OCI-LY1 (cell line): Measurements from ENCODE around the gene ARHGAP27.
"Not testable (repeated sequence)": the region's sequence is repeated elsewhere in the genome, so short reads cannot be mapped to it uniquely, and the experiment has no call there.

ENCODE experiments used
- H2AFZ ChIP-seq: fragments of 200-600 bp; sonication (generic), shearing (Covaris generic); 2 replicates; pipeline ENCODE4 v1.6.0; 2014; ENCODE audit warnings: antibody characterized with exemption, mild to moderate bottlenecking, low read length
- H3F3A ChIP-seq: fragments of 200-600 bp; sonication (generic), shearing (Covaris generic); 2 replicates; pipeline ENCODE4 v1.6.0; 2014; ENCODE audit warnings: mild to moderate bottlenecking, antibody characterized with exemption, low read length, moderate library complexity; ENCODE audit not compliant: insufficient read depth
- H3K27ac ChIP-seq: fragments of 200-600 bp; sonication (generic); 2 replicates; pipeline ENCODE4 v1.5.1; 2014; ENCODE audit warnings: low read length, mixed run types, mild to moderate bottlenecking, low read depth; ENCODE audit not compliant: poor library complexity, severe bottlenecking
- H3K27me3 ChIP-seq: fragments of 200-600 bp; sonication (generic); 2 replicates; pipeline ENCODE4 v1.6.0; 2014; ENCODE audit warnings: antibody characterized with exemption, mild to moderate bottlenecking, low read length, moderate library complexity; ENCODE audit not compliant: insufficient read depth
- H3K36me3 ChIP-seq: fragments of 200-600 bp; sonication (generic); 2 replicates; pipeline ENCODE4 v1.6.1; 2014; ENCODE audit warnings: mild to moderate bottlenecking, antibody characterized with exemption, low read length, moderate library complexity, mixed read lengths; ENCODE audit not compliant: insufficient read depth
- H3K4me1 ChIP-seq: fragments of 200-600 bp; sonication (generic); 2 replicates; pipeline ENCODE4 v1.5.1; 2014; ENCODE audit warnings: mild to moderate bottlenecking, low read length, moderate library complexity; ENCODE audit not compliant: insufficient read depth, severe bottlenecking
- H3K4me2 ChIP-seq: fragments of 200-600 bp; sonication (generic), shearing (Covaris generic); 2 replicates; pipeline ENCODE4 v1.6.1; 2014; ENCODE audit warnings: low read length
- H3K4me3 ChIP-seq: fragments of 200-600 bp; sonication (generic); 2 replicates; pipeline ENCODE4 v1.5.1; 2014; ENCODE audit warnings: low read length, low read depth, mild to moderate bottlenecking, mixed read lengths; ENCODE audit not compliant: poor library complexity, severe bottlenecking
- H3K79me2 ChIP-seq: fragments of 200-600 bp; shearing (Covaris generic); 2 replicates; pipeline ENCODE4 v1.6.1; 2016; ENCODE audit warnings: mixed run types, low read length, mixed read lengths; ENCODE audit not compliant: insufficient read depth
- H3K9ac ChIP-seq: fragments of 200-600 bp; sonication (generic), shearing (Covaris generic); 2 replicates; pipeline ENCODE4 v1.6.1; 2014; ENCODE audit warnings: mild to moderate bottlenecking, low read length, mixed read lengths
- H3K9me2 ChIP-seq: fragments of 200-600 bp; sonication (generic), shearing (Covaris generic); 2 replicates; pipeline ENCODE4 v1.6.1; 2014; ENCODE audit warnings: low read depth, mild to moderate bottlenecking, low read length, mixed read lengths
- H3K9me3 ChIP-seq: fragments of 200-600 bp; shearing (Covaris generic); 2 replicates; pipeline ENCODE4 v1.6.1; 2014; ENCODE audit warnings: low read length, mixed read lengths
- H4K20me1 ChIP-seq: fragments of 200-600 bp; sonication (generic), shearing (Covaris generic); 2 replicates; pipeline ENCODE4 v1.6.0; 2016; ENCODE audit warnings: mild to moderate bottlenecking, low read length; ENCODE audit not compliant: insufficient read depth
- CTCF ChIP-seq: fragments of 200-600 bp; sonication (generic), shearing (Covaris generic); IDR thresholded peaks from 2 replicates; pipeline ENCODE4 v1.5.1; 2017; ENCODE audit warnings: mild to moderate bottlenecking, antibody characterized with exemption, low read length, moderate library complexity, mixed read lengths
- EZH2 ChIP-seq: fragments of 200-600 bp; sonication (generic), shearing (Covaris generic); IDR thresholded peaks from 2 replicates; pipeline ENCODE4 v1.8.0; 2017; ENCODE audit warnings: borderline replicate concordance, mixed run types, mild to moderate bottlenecking, antibody characterized with exemption, low read length, moderate library complexity, mixed read lengths

ARHGAP27 gene

GRCh38 chr17:45451660-45452059, 19.0 kb upstream of the ARHGAP27 start:
- H3K9me3 ChIP-seq, H4K20me1 ChIP-seq, H3K9ac ChIP-seq, H3K4me3 ChIP-seq, H3F3A ChIP-seq, H2AFZ ChIP-seq, H3K36me3 ChIP-seq, H3K9me2 ChIP-seq, H3K79me2 ChIP-seq, H3K27me3 ChIP-seq: not testable (repeated sequence)
- H3K27ac ChIP-seq = peak overlapping the region; percentile 92
- peak overlapping the region; percentile 45; the same call in 1 of the 2 replicates for H3K4me2 ChIP-seq
- H3K4me1 ChIP-seq = peaks cover 34% of the 10 kb centered on the region

GRCh38 chr17:45451131-45451530, 18.5 kb upstream of the ARHGAP27 start:
- no peaks in the 10 kb centered on the region for H3K36me3 ChIP-seq
- H3K27ac ChIP-seq = peak overlapping the region; percentile 92
- no peak overlapping the region for H3K4me3 ChIP-seq
- H3F3A ChIP-seq = no peaks in the 10 kb centered on the region
- no peak overlapping the region for H2AFZ ChIP-seq
- H4K20me1 ChIP-seq = no peaks in the 10 kb centered on the region
- no peaks in the 10 kb centered on the region for H3K27me3 ChIP-seq
- TF ChIP-seq CTCF = peak; percentile 46
- no peak for TF ChIP-seq EZH2
- H3K9me3 ChIP-seq = no peaks in the 10 kb centered on the region
- peak overlapping the region; percentile 12; the same call in 1 of the 2 replicates for H3K9ac ChIP-seq
- H3K79me2 ChIP-seq = no peaks in the 10 kb centered on the region
- H3K4me1 ChIP-seq = peaks cover 34% of the 10 kb centered on the region
- no peaks in the 10 kb centered on the region for H3K9me2 ChIP-seq
- peak overlapping the region; percentile 12; the same call in 1 of the 2 replicates for H3K4me2 ChIP-seq

- H3K79me2 ChIP-seq, H3K9me2 ChIP-seq, H3F3A ChIP-seq, H3K27ac ChIP-seq, H2AFZ ChIP-seq, H3K36me3 ChIP-seq, H4K20me1 ChIP-seq, H3K27me3 ChIP-seq, H3K9me3 ChIP-seq, H3K4me2 ChIP-seq, H3K9ac ChIP-seq, H3K4me3 ChIP-seq: not testable (repeated sequence)
- H3K4me1 ChIP-seq = peaks cover 34% of the 10 kb centered on the region
Measured at GRCh38 chr17:45449708-45450329, 17.1 kb upstream of the ARHGAP27 start.

GRCh38 chr17:45449260-45449659, 16.6 kb upstream of the ARHGAP27 start:
- not testable (repeated sequence) for H3K27me3 ChIP-seq, H3F3A ChIP-seq, H2AFZ ChIP-seq, H3K36me3 ChIP-seq, H3K9ac ChIP-seq, H3K9me2 ChIP-seq, H3K27ac ChIP-seq, H4K20me1 ChIP-seq, H3K4me3 ChIP-seq, H3K79me2 ChIP-seq, H3K9me3 ChIP-seq, H3K4me2 ChIP-seq
- peaks cover 34% of the 10 kb centered on the region for H3K4me1 ChIP-seq

GRCh38 chr17:45448483-45448882, 15.8 kb upstream of the ARHGAP27 start:
- H3K4me1 ChIP-seq = peaks cover 27% of the 10 kb centered on the region

GRCh38 chr17:45448066-45448465, 15.4 kb upstream of the ARHGAP27 start:
- H3K27me3 ChIP-seq, H4K20me1 ChIP-seq, H3K36me3 ChIP-seq, H3K4me2 ChIP-seq, H3K9me3 ChIP-seq, H3K4me3 ChIP-seq, H3K9ac ChIP-seq, H3K27ac ChIP-seq, H3K9me2 ChIP-seq, H3K79me2 ChIP-seq, H3F3A ChIP-seq, H2AFZ ChIP-seq: not testable (repeated sequence)
- peaks cover 23% of the 10 kb centered on the region for H3K4me1 ChIP-seq

More at GRCh38 chr17:45448483-45448882, 15.8 kb upstream of the ARHGAP27 start:
- H3K79me2 ChIP-seq, H3K36me3 ChIP-seq, H3K9me3 ChIP-seq, H2AFZ ChIP-seq, H4K20me1 ChIP-seq, H3K9me2 ChIP-seq, H3K27ac ChIP-seq, H3K4me3 ChIP-seq, H3K9ac ChIP-seq, H3F3A ChIP-seq, H3K27me3 ChIP-seq, H3K4me2 ChIP-seq: not testable (repeated sequence)

- peaks cover 18% of the 10 kb centered on the region for H3K4me1 ChIP-seq
- H3K36me3 ChIP-seq, H3K4me2 ChIP-seq, H3K27ac ChIP-seq, H4K20me1 ChIP-seq, H3K79me2 ChIP-seq, H3K9ac ChIP-seq, H3K9me3 ChIP-seq, H2AFZ ChIP-seq, H3F3A ChIP-seq, H3K4me3 ChIP-seq, H3K27me3 ChIP-seq, H3K9me2 ChIP-seq: not testable (repeated sequence)
Measured at GRCh38 chr17:45447650-45448049, 15.0 kb upstream of the ARHGAP27 start.
